Erythroblast (primary cell): ENCODE data around the gene TSC1.

Source experiments
- GATA1 ChIP-seq: IDR thresholded peaks from 2 replicates; pipeline ENCODE4 v1.6.1; 2011; ENCODE audit warnings: low read depth, mild to moderate bottlenecking, control low read depth, low read length, moderate library complexity
- POLR2A ChIP-seq: IDR thresholded peaks from 2 replicates; pipeline ENCODE4 v1.6.1; 2011; ENCODE audit warnings: mild to moderate bottlenecking, low read length

DNA sequence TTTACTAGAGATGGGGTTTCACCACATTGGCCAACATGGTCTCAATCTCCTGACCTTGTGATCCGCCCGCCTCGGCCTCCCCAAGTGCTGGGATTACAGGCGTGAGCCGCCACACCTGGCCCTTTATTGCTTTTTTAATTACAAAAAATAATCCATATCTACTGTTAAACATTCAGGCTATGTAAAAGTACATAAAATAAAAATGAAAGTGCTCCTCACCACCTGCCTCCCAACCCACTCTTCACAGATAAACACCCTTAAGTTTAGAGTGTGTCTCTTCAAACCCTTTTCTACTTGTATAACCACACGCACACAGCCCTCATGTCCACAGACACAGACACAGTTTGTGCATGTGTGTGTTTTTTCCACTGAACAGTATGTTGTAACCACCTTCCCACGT, 16.7 kb downstream of the TSC1 start:
- no peak for TF ChIP-seq POLR2A
- no peak for TF ChIP-seq GATA1
